Measurements from ENCODE around the gene C16orf74. TPM values are rescaled to one million over a fixed set of nuclear protein-coding genes. Genes with fewer than 3 reads are reported as not detected.

Gene C16orf74
- total and polyA plus RNA-seq, 2 of the 8 experiments (the other 6 are each of a cell fraction or from before 2014, with no cell fraction given) = 7.3 to 9.3 TPM

DNA sequence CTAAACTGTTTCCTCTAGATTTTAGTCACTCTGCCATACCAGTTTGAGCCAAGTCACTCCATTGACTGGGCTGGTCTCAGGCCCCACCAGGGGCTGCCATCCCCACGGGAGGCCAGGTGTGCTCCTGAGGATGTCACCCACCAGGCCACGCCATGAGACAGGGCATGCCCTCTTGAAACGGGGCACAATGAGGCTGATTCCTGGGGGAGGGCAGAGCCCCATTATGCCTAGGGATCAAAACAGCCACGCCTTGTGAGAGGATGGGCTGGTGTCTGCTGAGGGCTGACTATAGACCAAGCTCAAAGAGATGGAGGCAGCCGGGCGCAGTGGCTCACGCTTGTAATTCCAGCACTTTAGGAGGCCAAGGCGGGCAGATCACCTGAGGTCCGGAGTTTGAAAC is 83.6 kb downstream of the C16orf74 start:
- H2AK5ac ChIP-seq (ENCODE audit: low read depth, low read length) = no peak overlapping the region
- no peak overlapping the region for H3K14ac ChIP-seq (ENCODE audit: insufficient read length)
- no peak overlapping the region for H2AFZ ChIP-seq (ENCODE audit: low read length)
- no peak overlapping the region for H4K91ac ChIP-seq (replicated peaks; ENCODE audit: insufficient read length, low read length)
- H3K23me2 ChIP-seq (ENCODE audit: low read depth, low read length) = no peaks in the 10 kb centered on the region
- H3K9ac ChIP-seq (replicated peaks in 1 of 4; ENCODE audit: extremely low read depth in 1 of 4, low read depth in 3 of 4, low read length in 3 of 4) = no peak overlapping the region
- H3K18ac ChIP-seq (ENCODE audit: extremely low read depth, low read length) = no peak overlapping the region
- H3K27ac ChIP-seq (ENCODE audit: low read depth, low read length) = no peak overlapping the region
- 90% methylated on average over 9 of the region's 9 CpGs; no CpG with 5 or more reads in 1 of the 2 experiments for WGBS, 2 experiments (ENCODE audit: extremely low coverage in 1 of 2, insufficient coverage in 1 of 2, insufficient read length in 1 of 2, insufficient replicate concordance in 2 of 2, low coverage in 1 of 2, low lambda C conversion rate in 2 of 2, missing lambda C conversion rate in 1 of 2)
- no peak overlapping the region for H3K56ac ChIP-seq (replicated peaks; ENCODE audit: insufficient read length, low read depth, low read length)
- no peak overlapping the region for H3K4ac ChIP-seq (replicated peaks; ENCODE audit: insufficient read length, low read depth, low read length)
- H3K36me3 ChIP-seq (ENCODE audit: control insufficient read depth in 2 of 4, insufficient read depth in 4 of 4, low read length in 3 of 4) = peaks cover 53 to 98% (median 80%) of the 10 kb centered on the region in 4 experiments
- H3K79me1 ChIP-seq (ENCODE audit: low read depth, low read length) = peaks cover 3% of the 10 kb centered on the region
- H3K79me2 ChIP-seq (ENCODE audit: control insufficient read depth in 1 of 2, insufficient read depth in 2 of 2, low read length in 2 of 2) = no peaks in the 10 kb centered on the region
- H3K4me1 ChIP-seq (replicated peaks in 1 of 4; ENCODE audit: control insufficient read depth in 3 of 4, insufficient read depth in 4 of 4, low read length in 3 of 4) = no peaks in the 10 kb centered on the region
- CTCF ChIA-PET (ENCODE audit: partially characterized antibody) = interaction anchor here (0.6 to 16.9 kb wide), 5 partner anchors 8 to 1396 kb away, joined by 3 to 248 read pairs (median 8); no protein-coding TSS in a partner anchor
- H3K27me3 ChIP-seq (replicated peaks in 1 of 4; ENCODE audit: control insufficient read depth in 3 of 4, extremely low read depth in 1 of 4, insufficient read depth in 3 of 4, low read length in 3 of 4) = no peaks in the 10 kb centered on the region
- no peak overlapping the region for H4K5ac ChIP-seq (ENCODE audit: insufficient read length, low read depth, low read length)
- no peak overlapping the region; the same call in 1 of the 2 replicates for H2BK5ac ChIP-seq (ENCODE audit: low read depth, low read length)
- FAIRE-seq = no peak
- no peak overlapping the region for H2BK15ac ChIP-seq (ENCODE audit: low read length)
- H2BK12ac ChIP-seq (ENCODE audit: low read depth, low read length) = no peak overlapping the region
- H3K4me2 ChIP-seq (ENCODE audit: insufficient read depth in 1 of 2, low read depth in 2 of 2, low read length in 2 of 2) = no peak overlapping the region
- H3K23ac ChIP-seq (ENCODE audit: insufficient read length) = no peak overlapping the region
- no peak overlapping the region for H3K4me3 ChIP-seq (ENCODE audit: extremely low read depth in 1 of 4, insufficient read depth in 2 of 4, low read depth in 3 of 4, low read length in 4 of 4)
- TF ChIP-seq, protein P1, sequence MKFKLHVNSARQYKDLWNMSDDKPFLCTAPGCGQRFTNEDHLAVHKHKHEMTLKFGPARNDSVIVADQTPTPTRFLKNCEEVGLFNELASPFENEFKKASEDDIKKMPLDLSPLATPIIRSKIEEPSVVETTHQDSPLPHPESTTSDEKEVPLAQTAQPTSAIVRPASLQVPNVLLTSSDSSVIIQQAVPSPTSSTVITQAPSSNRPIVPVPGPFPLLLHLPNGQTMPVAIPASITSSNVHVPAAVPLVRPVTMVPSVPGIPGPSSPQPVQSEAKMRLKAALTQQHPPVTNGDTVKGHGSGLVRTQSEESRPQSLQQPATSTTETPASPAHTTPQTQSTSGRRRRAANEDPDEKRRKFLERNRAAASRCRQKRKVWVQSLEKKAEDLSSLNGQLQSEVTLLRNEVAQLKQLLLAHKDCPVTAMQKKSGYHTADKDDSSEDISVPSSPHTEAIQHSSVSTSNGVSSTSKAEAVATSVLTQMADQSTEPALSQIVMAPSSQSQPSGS (IDR thresholded peaks at IDR 0.05; ENCODE audit: low read length) = no peak
- no peak for TF ChIP-seq CHD2 (IDR thresholded peaks at IDR 0.05; ENCODE audit: low read length)
- no peak for TF ChIP-seq CTBP2 (IDR thresholded peaks at IDR 0.05; ENCODE audit: borderline replicate concordance, insufficient read depth, insufficient read length, low read length)
- TF ChIP-seq MAFK (IDR thresholded peaks at IDR 0.05; ENCODE audit: low read depth, low read length) = no peak
- TF ChIP-seq SP1 (IDR thresholded peaks at IDR 0.05; ENCODE audit: low read depth, low read length) = no peak
- TF ChIP-seq KDM1A (IDR thresholded peaks at IDR 0.05; ENCODE audit: borderline replicate concordance, low read length) = no peak
- no peak overlapping the region for H2BK120ac ChIP-seq (replicated peaks; ENCODE audit: low read depth, low read length)
- POLR2A ChIA-PET (ENCODE audit: partially characterized antibody) = interaction anchor here (0.8 to 2.9 kb wide), 3 partner anchors 8 to 16 kb away, joined by 3 to 10 read pairs (median 9); no protein-coding TSS in a partner anchor
- no peaks in the 10 kb centered on the region for H3K9me3 ChIP-seq (ENCODE audit: insufficient read depth in 2 of 2, low read depth in 1 of 2, low read length in 1 of 2)
- H4K8ac ChIP-seq (ENCODE audit: extremely low read depth, insufficient read depth, low read length) = no peak overlapping the region; the same call in 1 of the 2 replicates
- peaks cover 10 to 31% of the 10 kb centered on the region in 2 experiments for H4K20me1 ChIP-seq (replicated peaks in 1 of 2; ENCODE audit: control insufficient read depth in 1 of 2, insufficient read depth in 2 of 2, low read length in 2 of 2)
- no peak overlapping the region for H2BK20ac ChIP-seq (ENCODE audit: low read length)
- no peak for DNase-seq (ENCODE audit: low read depth in 1 of 2, low spot score in 2 of 2)
